Measurements from ENCODE around the gene MYRF. TPM values are rescaled to one million over a fixed set of nuclear protein-coding genes. Genes with fewer than 3 reads are reported as not detected.

Gene MYRF
- total and polyA plus RNA-seq, 2 of the 13 experiments (the other 11 are each of a cell fraction or from before 2014, with no cell fraction given): 10.2 to 25.9 TPM

- TF ChIP-seq, protein P1, sequence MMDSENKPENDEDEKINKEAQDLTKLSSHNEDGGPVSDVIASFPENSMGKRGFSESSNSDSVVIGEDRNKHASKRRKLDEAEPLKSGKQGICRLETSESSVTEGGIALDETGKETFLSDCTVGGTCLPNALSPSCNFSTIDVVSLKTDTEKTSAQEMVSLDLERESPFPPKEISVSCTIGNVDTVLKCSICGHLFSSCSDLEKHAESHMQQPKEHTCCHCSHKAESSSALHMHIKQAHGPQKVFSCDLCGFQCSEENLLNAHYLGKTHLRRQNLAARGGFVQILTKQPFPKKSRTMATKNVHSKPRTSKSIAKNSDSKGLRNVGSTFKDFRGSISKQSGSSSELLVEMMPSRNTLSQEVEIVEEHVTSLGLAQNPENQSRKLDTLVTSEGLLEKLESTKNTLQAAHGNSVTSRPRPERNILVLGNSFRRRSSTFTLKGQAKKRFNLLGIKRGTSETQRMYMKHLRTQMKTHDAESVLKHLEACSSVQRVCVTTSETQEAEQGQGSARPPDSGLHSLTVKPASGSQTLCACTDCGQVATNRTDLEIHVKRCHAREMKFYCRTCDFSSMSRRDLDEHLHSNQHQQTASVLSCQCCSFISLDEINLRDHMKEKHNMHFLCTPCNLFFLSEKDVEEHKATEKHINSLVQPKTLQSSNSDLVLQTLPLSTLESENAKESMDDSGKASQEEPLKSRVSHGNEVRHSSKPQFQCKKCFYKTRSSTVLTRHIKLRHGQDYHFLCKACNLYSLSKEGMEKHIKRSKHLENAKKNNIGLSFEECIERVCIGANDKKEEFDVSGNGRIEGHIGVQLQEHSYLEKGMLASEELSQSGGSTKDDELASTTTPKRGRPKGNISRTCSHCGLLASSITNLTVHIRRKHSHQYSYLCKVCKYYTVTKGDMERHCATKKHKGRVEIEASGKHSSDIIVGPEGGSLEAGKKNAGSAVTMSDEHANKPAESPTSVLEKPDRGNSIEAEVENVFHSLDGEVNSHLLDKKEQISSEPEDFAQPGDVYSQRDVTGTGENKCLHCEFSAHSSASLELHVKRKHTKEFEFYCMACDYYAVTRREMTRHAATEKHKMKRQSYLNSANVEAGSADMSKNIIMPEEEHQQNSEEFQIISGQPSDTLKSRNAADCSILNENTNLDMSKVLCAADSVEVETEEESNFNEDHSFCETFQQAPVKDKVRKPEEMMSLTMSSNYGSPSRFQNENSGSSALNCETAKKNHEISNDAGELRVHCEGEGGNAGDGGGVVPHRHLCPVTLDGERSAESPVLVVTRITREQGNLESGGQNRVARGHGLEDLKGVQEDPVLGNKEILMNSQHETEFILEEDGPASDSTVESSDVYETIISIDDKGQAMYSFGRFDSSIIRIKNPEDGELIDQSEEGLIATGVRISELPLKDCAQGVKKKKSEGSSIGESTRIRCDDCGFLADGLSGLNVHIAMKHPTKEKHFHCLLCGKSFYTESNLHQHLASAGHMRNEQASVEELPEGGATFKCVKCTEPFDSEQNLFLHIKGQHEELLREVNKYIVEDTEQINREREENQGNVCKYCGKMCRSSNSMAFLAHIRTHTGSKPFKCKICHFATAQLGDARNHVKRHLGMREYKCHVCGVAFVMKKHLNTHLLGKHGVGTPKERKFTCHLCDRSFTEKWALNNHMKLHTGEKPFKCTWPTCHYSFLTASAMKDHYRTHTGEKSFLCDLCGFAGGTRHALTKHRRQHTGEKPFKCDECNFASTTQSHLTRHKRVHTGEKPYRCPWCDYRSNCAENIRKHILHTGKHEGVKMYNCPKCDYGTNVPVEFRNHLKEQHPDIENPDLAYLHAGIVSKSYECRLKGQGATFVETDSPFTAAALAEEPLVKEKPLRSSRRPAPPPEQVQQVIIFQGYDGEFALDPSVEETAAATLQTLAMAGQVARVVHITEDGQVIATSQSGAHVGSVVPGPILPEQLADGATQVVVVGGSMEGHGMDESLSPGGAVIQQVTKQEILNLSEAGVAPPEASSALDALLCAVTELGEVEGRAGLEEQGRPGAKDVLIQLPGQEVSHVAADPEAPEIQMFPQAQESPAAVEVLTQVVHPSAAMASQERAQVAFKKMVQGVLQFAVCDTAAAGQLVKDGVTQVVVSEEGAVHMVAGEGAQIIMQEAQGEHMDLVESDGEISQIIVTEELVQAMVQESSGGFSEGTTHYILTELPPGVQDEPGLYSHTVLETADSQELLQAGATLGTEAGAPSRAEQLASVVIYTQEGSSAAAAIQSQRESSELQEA (CRISPR knock-in tag; IDR thresholded peaks at IDR 0.05; ENCODE audit: not compliant biosample characterization): peak; percentile 59
- peak; percentile 68; the same call in 1 of the 2 replicates for TF ChIP-seq EEA1 (CRISPR knock-in tag; IDR thresholded peaks at IDR 0.05; ENCODE audit: borderline replicate concordance)
- 0 out of 2 replicates have a peak, but pooled peaks have one; percentile 44 for TF ChIP-seq ZBTB42 (CRISPR knock-in tag; IDR thresholded peaks at IDR 0.05)
- no peak for TF ChIP-seq SMARCC2 (IDR thresholded peaks at IDR 0.05)
- no peak for TF ChIP-seq RARG (CRISPR knock-in tag; IDR thresholded peaks at IDR 0.05; ENCODE audit: low read depth)
- TF ChIP-seq CEBPB (IDR thresholded peaks at IDR 0.05; ENCODE audit: borderline replicate concordance, low read depth, low read length): no peak
- TF ChIP-seq GLMP (CRISPR knock-in tag; IDR thresholded peaks at IDR 0.05; ENCODE audit: borderline replicate concordance): no peak
- TF ChIP-seq ZNF768 (CRISPR knock-in tag; IDR thresholded peaks at IDR 0.05): no peak; the same call in 1 of the 2 replicates
- TF ChIP-seq, protein P2, sequence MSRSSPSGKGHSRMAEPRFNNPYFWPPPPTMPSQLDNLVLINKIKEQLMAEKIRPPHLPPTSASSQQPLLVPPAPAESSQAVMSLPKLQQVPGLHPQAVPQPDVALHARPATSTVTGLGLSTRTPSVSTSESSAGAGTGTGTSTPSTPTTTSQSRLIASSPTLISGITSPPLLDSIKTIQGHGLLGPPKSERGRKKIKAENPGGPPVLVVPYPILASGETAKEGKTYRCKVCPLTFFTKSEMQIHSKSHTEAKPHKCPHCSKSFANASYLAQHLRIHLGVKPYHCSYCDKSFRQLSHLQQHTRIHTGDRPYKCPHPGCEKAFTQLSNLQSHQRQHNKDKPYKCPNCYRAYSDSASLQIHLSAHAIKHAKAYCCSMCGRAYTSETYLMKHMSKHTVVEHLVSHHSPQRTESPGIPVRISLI (CRISPR knock-in tag; IDR thresholded peaks at IDR 0.05; ENCODE audit: borderline replicate concordance): no peak
- no peak for TF ChIP-seq JUNB (CRISPR knock-in tag; IDR thresholded peaks at IDR 0.05; ENCODE audit: borderline replicate concordance)
- TF ChIP-seq, protein P3, sequence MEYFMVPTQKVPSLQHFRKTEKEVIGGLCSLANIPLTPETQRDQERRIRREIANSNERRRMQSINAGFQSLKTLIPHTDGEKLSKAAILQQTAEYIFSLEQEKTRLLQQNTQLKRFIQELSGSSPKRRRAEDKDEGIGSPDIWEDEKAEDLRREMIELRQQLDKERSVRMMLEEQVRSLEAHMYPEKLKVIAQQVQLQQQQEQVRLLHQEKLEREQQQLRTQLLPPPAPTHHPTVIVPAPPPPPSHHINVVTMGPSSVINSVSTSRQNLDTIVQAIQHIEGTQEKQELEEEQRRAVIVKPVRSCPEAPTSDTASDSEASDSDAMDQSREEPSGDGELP (IDR thresholded peaks at IDR 0.05; ENCODE audit: borderline replicate concordance, low read depth): 0 out of 2 replicates have a peak, but pooled peaks have one; percentile 33
- TF ChIP-seq ZNF431 (CRISPR knock-in tag; IDR thresholded peaks at IDR 0.05; ENCODE audit: borderline replicate concordance, low read depth): no peak
- no peak for TF ChIP-seq ZNF567 (CRISPR knock-in tag; IDR thresholded peaks at IDR 0.05; ENCODE audit: borderline replicate concordance)
- TF ChIP-seq ZNF460 (CRISPR knock-in tag; IDR thresholded peaks at IDR 0.05; ENCODE audit: borderline replicate concordance): no peak
- TF ChIP-seq RXRB (CRISPR knock-in tag; IDR thresholded peaks at IDR 0.05; ENCODE audit: borderline replicate concordance): no peak
- 0 out of 2 replicates have a peak, but pooled peaks have one; percentile 25 for TF ChIP-seq ZNF558 (CRISPR knock-in tag; IDR thresholded peaks at IDR 0.05; ENCODE audit: borderline replicate concordance)
- TF ChIP-seq ZNF337 (CRISPR knock-in tag; IDR thresholded peaks at IDR 0.05; ENCODE audit: borderline replicate concordance, low read depth): no peak
Measured at GRCh38 chr11:61792310-61793082, 40.1 kb downstream of the MYRF start, which contains the start of the genes FEN1 and TMEM258 (continued).

Data from HepG2 (cell line).